ENCODE measurements around the gene NOX5. TPM values are rescaled to one million over a fixed set of nuclear protein-coding genes. Genes with fewer than 3 reads are reported as not detected.
"Not testable (repeated sequence)": the region's sequence is repeated elsewhere in the genome, so short reads cannot be mapped to it uniquely, and the experiment has no call there.

Gene NOX5
- total RNA-seq, 1 donor from 2014 or later = 0.74 TPM

GRCh38 chr15:69066007-69066995 is 51.8 kb downstream of the NOX5 start:
- H3K9me3 ChIP-seq = no peaks in the 10 kb centered on the region
- DNase-seq (ENCODE audit: extremely low spot score in 2 of 2) = no peak
- H3K27ac ChIP-seq = no peak overlapping the region
- H3K4me1 ChIP-seq = no peaks in the 10 kb centered on the region
- no peak overlapping the region for H3K4me3 ChIP-seq
- H3K27me3 ChIP-seq = no peaks in the 10 kb centered on the region
- intact Hi-C loops (cut with DNase I) = no loop called here
- TF ChIP-seq CTCF (IDR thresholded peaks at IDR 0.05) = no peak
- TF ChIP-seq POLR2A (IDR thresholded peaks at IDR 0.05) = no peak
- TF ChIP-seq POLR2AphosphoS5 (IDR thresholded peaks at IDR 0.05; ENCODE audit: insufficient read depth in 1 of 2, low read depth in 1 of 2) = no peak
- no peaks in the 10 kb centered on the region for H3K36me3 ChIP-seq

DNA sequence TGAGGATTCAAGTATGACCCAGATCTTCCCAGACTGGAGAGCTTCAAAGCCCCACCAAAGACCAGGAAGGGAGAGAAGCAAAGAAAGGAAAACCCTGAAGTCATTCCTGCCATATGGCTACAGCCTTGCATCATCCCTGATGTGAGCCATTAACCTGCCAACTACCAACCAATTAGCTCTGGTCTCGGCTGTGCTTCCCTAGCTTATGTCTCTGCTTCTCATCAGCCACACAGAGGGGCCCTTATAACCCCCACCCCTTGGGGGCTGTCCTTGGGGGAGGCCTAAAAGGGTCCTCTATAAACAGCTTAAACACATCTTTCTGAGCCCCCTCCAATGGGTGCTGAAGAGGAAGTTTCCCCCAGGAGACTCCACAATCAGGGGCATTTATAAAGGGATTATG is 52.8 kb downstream of the NOX5 start:
- Histone ChIP-seq H3K36me3 (no peaks in the 10 kb centered on the region), H3K27me3 (no peaks in the 10 kb centered on the region), H3K4me3 (no peak overlapping the region), H3K9me3 (no peaks in the 10 kb centered on the region), H3K4me1 (no peaks in the 10 kb centered on the region), H3K27ac (no peak overlapping the region)
- intact Hi-C loops (cut with DNase I) = no loop called here
- DNase-seq (ENCODE audit: extremely low spot score in 2 of 2) = no peak
- TF ChIP-seq POLR2A (IDR thresholded peaks at IDR 0.05) (no peak), POLR2AphosphoS5 (IDR thresholded peaks at IDR 0.05; ENCODE audit: insufficient read depth in 1 of 2, low read depth in 1 of 2) (no peak), CTCF (IDR thresholded peaks at IDR 0.05) (no peak)

GRCh38 chr15:69068157-69068556 is 53.7 kb downstream of the NOX5 start:
- TF ChIP-seq POLR2AphosphoS5 (IDR thresholded peaks at IDR 0.05; ENCODE audit: insufficient read depth in 1 of 2, low read depth in 1 of 2) = no peak
- no peak for TF ChIP-seq POLR2A (IDR thresholded peaks at IDR 0.05)
- TF ChIP-seq CTCF (IDR thresholded peaks at IDR 0.05) = no peak
- no peaks in the 10 kb centered on the region for H3K4me1 ChIP-seq
- H3K27me3 ChIP-seq = no peaks in the 10 kb centered on the region
- H3K27ac ChIP-seq = no peak overlapping the region
- intact Hi-C loops (cut with DNase I) = no loop called here
- H3K4me3 ChIP-seq = no peak overlapping the region
- no peaks in the 10 kb centered on the region for H3K9me3 ChIP-seq
- no peaks in the 10 kb centered on the region for H3K36me3 ChIP-seq
- DNase-seq (ENCODE audit: extremely low spot score in 2 of 2) = no peak

DNA sequence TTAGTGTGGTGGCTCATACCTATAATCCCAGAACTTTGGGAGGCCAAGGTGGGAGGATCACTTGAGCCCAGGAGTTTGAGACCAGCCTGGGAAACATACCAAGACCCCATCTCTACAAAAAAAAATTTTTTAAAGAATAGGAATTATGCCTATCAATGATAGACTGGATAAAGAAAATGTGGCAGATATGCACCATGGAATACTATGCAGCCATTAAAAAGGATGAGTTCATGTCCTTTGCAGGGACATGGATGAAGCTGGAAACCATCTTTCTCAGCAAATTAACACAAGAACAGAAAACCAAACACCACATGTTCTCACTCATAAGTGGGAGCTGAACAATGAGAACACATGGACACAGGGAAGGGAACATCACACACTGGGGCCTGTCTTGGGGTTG is 54.8 kb downstream of the NOX5 start:
- H3K9me3 ChIP-seq; intact Hi-C loops (cut with DNase I); H3K36me3 ChIP-seq; DNase-seq (ENCODE audit: extremely low spot score in 2 of 2); H3K27me3 ChIP-seq; H3K27ac ChIP-seq; H3K4me3 ChIP-seq; H3K4me1 ChIP-seq: not testable (repeated sequence)

- DNase-seq (ENCODE audit: extremely low spot score in 2 of 2) = no peak
- Histone ChIP-seq H3K9me3 (no peaks in the 10 kb centered on the region), H3K27ac (no peak overlapping the region), H3K27me3 (no peaks in the 10 kb centered on the region), H3K36me3 (no peaks in the 10 kb centered on the region), H3K4me1 (peaks cover 13% of the 10 kb centered on the region), H3K4me3 (no peak overlapping the region)
- TF ChIP-seq POLR2AphosphoS5 (IDR thresholded peaks at IDR 0.05; ENCODE audit: insufficient read depth in 1 of 2, low read depth in 1 of 2) (no peak), CTCF (IDR thresholded peaks at IDR 0.05) (no peak), POLR2A (IDR thresholded peaks at IDR 0.05) (no peak)
- intact Hi-C loops (cut with DNase I) = no loop called here
These were observed 55.5 kb downstream of the NOX5 start for GRCh38 chr15:69069996-69070395.

Data from vagina (tissue), 2 donors.